Activated naive CD4-positive, alpha-beta T cell treated with anti-CD3 and anti-CD28 coated beads for 36 hours (primary cell): ENCODE data around the gene EIF2B2. TPM values are rescaled to one million over a fixed set of nuclear protein-coding genes. Genes with fewer than 3 reads are reported as not detected.
A peak's percentile ranks its signal among the peaks of the same experiment; 100 is the strongest.

Source experiments
- CTCF ChIA-PET: fragments of 350-600 bp; sonication (Branson Sonifier 250); formaldehyde crosslinking; loops from one replicate; lab custom pipeline; 2021; ENCODE audit warnings: antibody characterized with exemption; lab: Charles Lee
- DNase-seq: peaks from one replicate; pipeline ENCODE4 v3.0.0-alpha.2; 2020
- H3K27ac Mint-ChIP-seq: one replicate; pipeline ENCODE4 v1.8.0; 2021; ENCODE audit warnings: mild to moderate bottlenecking, mixed read lengths
- H3K27me3 Mint-ChIP-seq: one replicate; pipeline ENCODE4 v1.8.0; 2021; ENCODE audit warnings: low read depth, mixed read lengths
- H3K36me3 Mint-ChIP-seq: one replicate; pipeline ENCODE4 v1.8.0; 2021; ENCODE audit warnings: low read depth, mixed read lengths
- H3K4me1 Mint-ChIP-seq: one replicate; pipeline ENCODE4 v1.8.0; 2021; ENCODE audit warnings: low read depth, mixed read lengths
- H3K4me3 Mint-ChIP-seq: one replicate; pipeline ENCODE4 v1.8.0; 2021; ENCODE audit warnings: mild to moderate bottlenecking, moderate library complexity, mixed read lengths
- H3K9me3 Mint-ChIP-seq: one replicate; pipeline ENCODE4 v1.8.0; 2021; ENCODE audit warnings: mixed read lengths
- intact Hi-C: fragments of 100-400 bp; cut with micrococcal nuclease; formaldehyde crosslinking; loops from one replicate; pipeline ENCODE4 v1.15.1; 2023
- total RNA-seq, 2 experiments: library from RNA; stranded (reverse); gene quantifications; one replicate each; pipeline ENCODE4 v1.2.3, GENCODE V29; 2021

The EIF2B2 gene
- total RNA-seq, 2 experiments from 2014 or later = 64.8 to 65.4 TPM

GRCh38 chr14:75009176-75009575 is 6.5 kb downstream of the EIF2B2 start:
- H3K36me3 Mint-ChIP-seq = peaks cover 33% of the 10 kb centered on the region
- H3K27me3 Mint-ChIP-seq = no peaks in the 10 kb centered on the region
- CTCF ChIA-PET = no interaction called here
- H3K27ac Mint-ChIP-seq = no peak overlapping the region
- DNase-seq = no peak
- H3K9me3 Mint-ChIP-seq = no peaks in the 10 kb centered on the region
- no peak overlapping the region for H3K4me3 Mint-ChIP-seq
- intact Hi-C loops = no loop called here
- H3K4me1 Mint-ChIP-seq = peaks cover 30% of the 10 kb centered on the region

GRCh38 chr14:75010472-75011093 is 7.9 kb downstream of the EIF2B2 start:
- no peak for DNase-seq
- Mint-ChIP-seq H3K4me1 (peaks cover 17% of the 10 kb centered on the region), H3K4me3 (no peak overlapping the region), H3K27me3 (no peaks in the 10 kb centered on the region), H3K36me3 (peaks cover 30% of the 10 kb centered on the region), H3K9me3 (no peaks in the 10 kb centered on the region), H3K27ac (no peak overlapping the region)
- intact Hi-C loops = no loop called here
- CTCF ChIA-PET = interaction anchor here (1.4 kb wide), 1 partner anchor 65 kb away, joined by 3 read pairs; no protein-coding TSS in a partner anchor

- CTCF ChIA-PET = interaction anchor here (0.6 to 1.0 kb wide), 2 partner anchors 57 to 276 kb away, joined by 3 to 4 read pairs; no protein-coding TSS in a partner anchor
- Mint-ChIP-seq H3K4me3 (no peak overlapping the region), H3K36me3 (peaks cover 27% of the 10 kb centered on the region), H3K27ac (peak overlapping the region; percentile 33), H3K27me3 (no peaks in the 10 kb centered on the region), H3K9me3 (no peaks in the 10 kb centered on the region), H3K4me1 (peaks cover 16% of the 10 kb centered on the region)
- intact Hi-C loops = no loop called here
- DNase-seq = no peak
Observed at GRCh38 chr14:75011356-75011994, 8.8 kb downstream of the EIF2B2 start.

GRCh38 chr14:75013290-75013689 is 10.6 kb downstream of the EIF2B2 start:
- Mint-ChIP-seq H3K9me3 (no peaks in the 10 kb centered on the region), H3K27me3 (no peaks in the 10 kb centered on the region), H3K4me1 (peaks cover 13% of the 10 kb centered on the region), H3K4me3 (no peak overlapping the region), H3K27ac (no peak overlapping the region), H3K36me3 (peaks cover 19% of the 10 kb centered on the region)
- DNase-seq = no peak
- intact Hi-C loops = no loop called here
- CTCF ChIA-PET = interaction anchor here (1.1 to 1.3 kb wide), 2 partner anchors 74 to 75 kb away, joined by 3 to 5 read pairs; no protein-coding TSS in a partner anchor

GRCh38 chr14:75015496-75015895 is 12.8 kb downstream of the EIF2B2 start:
- intact Hi-C loops = no loop called here
- no peak for DNase-seq
- CTCF ChIA-PET = no interaction called here
- no peak overlapping the region for H3K27ac Mint-ChIP-seq
- H3K9me3 Mint-ChIP-seq = no peaks in the 10 kb centered on the region
- H3K4me3 Mint-ChIP-seq = no peak overlapping the region
- no peaks in the 10 kb centered on the region for H3K27me3 Mint-ChIP-seq
- H3K4me1 Mint-ChIP-seq = peaks cover 13% of the 10 kb centered on the region
- peaks cover 14% of the 10 kb centered on the region for H3K36me3 Mint-ChIP-seq

GRCh38 chr14:75016815-75017214 is 14.1 kb downstream of the EIF2B2 start:
- DNase-seq = no peak
- H3K4me1 Mint-ChIP-seq = peaks cover 1% of the 10 kb centered on the region
- H3K4me3 Mint-ChIP-seq = no peak overlapping the region
- no peaks in the 10 kb centered on the region for H3K27me3 Mint-ChIP-seq
- CTCF ChIA-PET = interaction anchor here (0.6 kb wide), 1 partner anchor 691 kb away, joined by 4 read pairs; no protein-coding TSS in a partner anchor
- H3K36me3 Mint-ChIP-seq = peaks cover 17% of the 10 kb centered on the region
- no peak overlapping the region for H3K27ac Mint-ChIP-seq
- intact Hi-C loops = no loop called here
- H3K9me3 Mint-ChIP-seq = no peaks in the 10 kb centered on the region

- Mint-ChIP-seq H3K9me3 (no peaks in the 10 kb centered on the region), H3K27ac (no peak overlapping the region), H3K27me3 (no peaks in the 10 kb centered on the region), H3K4me3 (no peak overlapping the region), H3K36me3 (peaks cover 15% of the 10 kb centered on the region), H3K4me1 (no peaks in the 10 kb centered on the region)
- CTCF ChIA-PET = no interaction called here
- no peak for DNase-seq
- intact Hi-C loops = no loop called here
Observed at GRCh38 chr14:75018694-75019093, 16.0 kb downstream of the EIF2B2 start.

GRCh38 chr14:75022655-75023054 is 19.9 kb downstream of the EIF2B2 start:
- Mint-ChIP-seq H3K4me1 (no peaks in the 10 kb centered on the region), H3K9me3 (no peaks in the 10 kb centered on the region), H3K27ac (no peak overlapping the region), H3K4me3 (no peak overlapping the region), H3K27me3 (no peaks in the 10 kb centered on the region), H3K36me3 (peaks cover 7% of the 10 kb centered on the region)
- CTCF ChIA-PET = interaction anchor here (1.0 to 1.5 kb wide), 8 partner anchors 8 to 162 kb away, joined by 3 to 6 read pairs (median 3); no protein-coding TSS in a partner anchor
- intact Hi-C loops = no loop called here
- DNase-seq = peak; percentile 8

- Mint-ChIP-seq H3K27me3 (no peaks in the 10 kb centered on the region), H3K4me3 (no peak overlapping the region), H3K4me1 (no peaks in the 10 kb centered on the region), H3K27ac (no peak overlapping the region), H3K36me3 (peaks cover 7% of the 10 kb centered on the region), H3K9me3 (no peaks in the 10 kb centered on the region)
- CTCF ChIA-PET = interaction anchor here (1.0 to 1.5 kb wide), 6 partner anchors 9 to 162 kb away, joined by 3 to 6 read pairs (median 3); no protein-coding TSS in a partner anchor
- DNase-seq = no peak
- intact Hi-C loops = no loop called here
Observed at GRCh38 chr14:75023108-75023507, 20.4 kb downstream of the EIF2B2 start.

GRCh38 chr14:75025082-75025481 is 22.4 kb downstream of the EIF2B2 start:
- no peaks in the 10 kb centered on the region for H3K4me1 Mint-ChIP-seq
- no peak for DNase-seq
- CTCF ChIA-PET = interaction anchor here (0.7 to 1.8 kb wide), 3 partner anchors 63 to 416 kb away, joined by 3 to 6 read pairs (median 3); no protein-coding TSS in a partner anchor
- intact Hi-C loops = no loop called here
- no peak overlapping the region for H3K4me3 Mint-ChIP-seq
- no peak overlapping the region for H3K27ac Mint-ChIP-seq
- no peaks in the 10 kb centered on the region for H3K9me3 Mint-ChIP-seq
- H3K27me3 Mint-ChIP-seq = no peaks in the 10 kb centered on the region
- H3K36me3 Mint-ChIP-seq = peaks cover 8% of the 10 kb centered on the region

- intact Hi-C loops = no loop called here
- Mint-ChIP-seq H3K27ac (no peak overlapping the region), H3K36me3 (peaks cover 11% of the 10 kb centered on the region), H3K4me3 (no peak overlapping the region), H3K27me3 (no peaks in the 10 kb centered on the region), H3K4me1 (no peaks in the 10 kb centered on the region), H3K9me3 (no peaks in the 10 kb centered on the region)
- no peak for DNase-seq
- CTCF ChIA-PET = interaction anchor here (0.7 to 1.4 kb wide), 3 partner anchors 62 to 165 kb away, joined by 3 to 5 read pairs (median 3); no protein-coding TSS in a partner anchor
Observed at GRCh38 chr14:75025876-75026275, 23.2 kb downstream of the EIF2B2 start.

GRCh38 chr14:75030147-75030546 is 27.4 kb downstream of the EIF2B2 start:
- no peak for DNase-seq
- Mint-ChIP-seq H3K36me3 (peaks cover 13% of the 10 kb centered on the region), H3K27ac (no peak overlapping the region), H3K4me1 (no peaks in the 10 kb centered on the region), H3K4me3 (no peak overlapping the region), H3K9me3 (no peaks in the 10 kb centered on the region), H3K27me3 (no peaks in the 10 kb centered on the region)
- intact Hi-C loops = no loop called here
- CTCF ChIA-PET = interaction anchor here (0.9 kb wide), 1 partner anchor 39 kb away, joined by 5 read pairs; no protein-coding TSS in a partner anchor
